SH-SY5Y (cell line): Measurements from ENCODE around the gene DIAPH1.

ENCODE experiments used
- GATA2 ChIP-seq: IDR thresholded peaks from 2 replicates; pipeline ENCODE4 v1.6.1; 2011; ENCODE audit warnings: mild to moderate bottlenecking, low read depth, low read length
- GATA3 ChIP-seq: IDR thresholded peaks from 2 replicates; pipeline ENCODE4 v1.6.1; 2011; ENCODE audit warnings: low read depth, mild to moderate bottlenecking, low read length, moderate library complexity

DNA sequence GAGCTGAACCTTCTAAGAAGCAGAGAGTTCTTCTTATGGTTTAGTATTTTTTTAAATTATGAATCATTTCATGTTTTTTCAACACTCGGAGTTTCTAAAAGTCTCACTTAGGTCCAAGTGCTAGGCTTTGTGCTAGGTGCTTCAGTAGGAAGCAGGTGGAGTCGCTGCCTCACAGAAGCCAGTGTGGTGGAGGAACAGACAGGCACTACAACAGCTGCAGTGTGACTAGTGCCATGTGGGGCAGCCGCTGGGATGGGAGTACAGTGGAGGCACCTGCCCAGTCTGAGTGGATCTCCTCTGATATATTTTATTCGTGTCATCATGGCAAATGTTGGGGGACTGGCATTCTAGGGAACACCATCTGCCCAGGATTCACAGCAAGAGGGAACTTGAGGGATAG is 114.6 kb downstream of the DIAPH1 start:
- TF ChIP-seq GATA2: no peak
- no peak for TF ChIP-seq GATA3
